B cell (primary cell): ENCODE measurements around the gene SANBR.

Source experiments
- EZH2 ChIP-seq: IDR thresholded peaks from 2 replicates; pipeline ENCODE4 v1.6.1; 2012; ENCODE audit warnings: borderline replicate concordance, low read depth, mild to moderate bottlenecking, moderate library complexity, low read length; ENCODE audit not compliant: insufficient read depth, poor library complexity, severe bottlenecking
- TF ChIP-seq, protein P1 (sequence below): fragments of 200-600 bp; IDR thresholded peaks from one replicate; pipeline ENCODE4 v1.8.0; 2022; ENCODE audit warnings: antibody characterized with exemption, mild to moderate bottlenecking

DNA sequence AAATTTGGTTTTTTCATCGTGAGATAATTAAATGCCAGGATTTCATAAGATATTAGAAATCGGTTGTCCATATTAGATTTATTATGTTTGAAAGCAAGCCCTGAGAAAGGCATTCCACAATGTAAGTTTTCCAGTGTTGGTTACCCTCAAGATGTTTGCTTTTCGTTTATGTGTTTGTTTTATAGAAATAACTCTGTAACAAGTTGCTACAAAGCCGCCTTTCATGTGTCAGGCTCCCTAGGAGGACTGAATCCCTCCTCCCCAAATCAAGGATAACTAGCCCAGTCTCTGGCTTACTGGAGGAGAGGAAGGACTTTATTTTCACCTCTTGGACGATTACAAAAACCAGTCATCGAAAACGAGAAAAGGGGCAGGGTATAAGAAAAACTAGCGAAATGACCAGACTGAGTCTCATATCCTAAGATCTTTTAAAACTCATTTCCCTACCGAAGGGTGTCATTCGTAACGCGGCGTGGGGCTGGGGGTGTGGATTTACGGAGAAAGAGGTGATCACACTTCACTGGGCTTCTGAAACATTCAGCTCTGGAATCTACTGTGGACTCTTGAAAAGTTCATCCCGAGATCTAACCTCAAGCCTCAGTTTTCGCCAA is 49.2 kb upstream of the SANBR start:
- TF ChIP-seq, protein P1, sequence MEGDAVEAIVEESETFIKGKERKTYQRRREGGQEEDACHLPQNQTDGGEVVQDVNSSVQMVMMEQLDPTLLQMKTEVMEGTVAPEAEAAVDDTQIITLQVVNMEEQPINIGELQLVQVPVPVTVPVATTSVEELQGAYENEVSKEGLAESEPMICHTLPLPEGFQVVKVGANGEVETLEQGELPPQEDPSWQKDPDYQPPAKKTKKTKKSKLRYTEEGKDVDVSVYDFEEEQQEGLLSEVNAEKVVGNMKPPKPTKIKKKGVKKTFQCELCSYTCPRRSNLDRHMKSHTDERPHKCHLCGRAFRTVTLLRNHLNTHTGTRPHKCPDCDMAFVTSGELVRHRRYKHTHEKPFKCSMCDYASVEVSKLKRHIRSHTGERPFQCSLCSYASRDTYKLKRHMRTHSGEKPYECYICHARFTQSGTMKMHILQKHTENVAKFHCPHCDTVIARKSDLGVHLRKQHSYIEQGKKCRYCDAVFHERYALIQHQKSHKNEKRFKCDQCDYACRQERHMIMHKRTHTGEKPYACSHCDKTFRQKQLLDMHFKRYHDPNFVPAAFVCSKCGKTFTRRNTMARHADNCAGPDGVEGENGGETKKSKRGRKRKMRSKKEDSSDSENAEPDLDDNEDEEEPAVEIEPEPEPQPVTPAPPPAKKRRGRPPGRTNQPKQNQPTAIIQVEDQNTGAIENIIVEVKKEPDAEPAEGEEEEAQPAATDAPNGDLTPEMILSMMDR: no peak
- no peak for TF ChIP-seq EZH2
